Measurements from ENCODE around the gene ROPN1B. TPM values are rescaled to one million over a fixed set of nuclear protein-coding genes. Genes with fewer than 3 reads are reported as not detected.

ROPN1B gene
- polyA plus RNA-seq, 6 donors from 2014 or later: 0.19 TPM; not detected in 5

DNA sequence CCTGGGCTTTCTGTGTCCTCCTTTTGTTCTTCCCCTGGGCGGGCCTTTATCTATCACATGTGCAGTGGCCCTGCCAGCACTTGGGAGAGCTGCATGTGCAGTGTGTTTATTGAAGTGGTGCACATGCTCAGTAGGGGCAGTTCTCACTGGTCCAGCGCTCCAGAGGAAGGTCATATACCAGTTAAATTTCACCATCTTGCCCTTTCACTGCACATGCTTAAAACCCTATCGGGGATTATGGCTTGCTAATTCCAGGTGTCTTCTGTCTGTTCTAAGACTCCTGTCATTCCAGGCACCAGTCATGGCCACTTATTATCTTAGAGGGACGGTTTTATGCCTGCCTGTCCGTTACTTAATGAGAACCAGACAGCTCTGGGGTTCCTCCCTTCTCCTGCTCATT, 52.2 kb downstream of the ROPN1B start:
- DNase-seq (no peak), ATAC-seq (ENCODE audit: low read depth in 2 of 2) (no peak)
- H3K27me3 Mint-ChIP-seq: no peaks in the 10 kb centered on the region
- H3K4me3 Mint-ChIP-seq: no peak overlapping the region
- H3K4me1 Mint-ChIP-seq: peaks cover 4 to 6% (median 5%) of the 10 kb centered on the region in 3 donors
- peaks cover 0 to 1% (median 0%) of the 10 kb centered on the region in 7 donors for H3K9me3 Mint-ChIP-seq
- H3K36me3 Mint-ChIP-seq: peaks cover 0 to 22% of the 10 kb centered on the region in 2 donors
- peak overlapping the region in 1 of 6 donors; percentile 22 for H3K27ac Mint-ChIP-seq

GRCh38 chr3:126021702-126022101, 52.7 kb downstream of the ROPN1B start:
- Mint-ChIP-seq H3K4me3 (no peak overlapping the region), H3K27ac (no peak overlapping the region), H3K27me3 (no peaks in the 10 kb centered on the region), H3K9me3 (peaks cover 0 to 4% (median 0%) of the 10 kb centered on the region in 7 donors), H3K36me3 (peaks cover 3 to 22% of the 10 kb centered on the region in 2 donors), H3K4me1 (peaks cover 8 to 11% (median 10%) of the 10 kb centered on the region in 3 donors)
- no peak for ATAC-seq (ENCODE audit: low read depth in 2 of 2)
- no peak for DNase-seq

DNA sequence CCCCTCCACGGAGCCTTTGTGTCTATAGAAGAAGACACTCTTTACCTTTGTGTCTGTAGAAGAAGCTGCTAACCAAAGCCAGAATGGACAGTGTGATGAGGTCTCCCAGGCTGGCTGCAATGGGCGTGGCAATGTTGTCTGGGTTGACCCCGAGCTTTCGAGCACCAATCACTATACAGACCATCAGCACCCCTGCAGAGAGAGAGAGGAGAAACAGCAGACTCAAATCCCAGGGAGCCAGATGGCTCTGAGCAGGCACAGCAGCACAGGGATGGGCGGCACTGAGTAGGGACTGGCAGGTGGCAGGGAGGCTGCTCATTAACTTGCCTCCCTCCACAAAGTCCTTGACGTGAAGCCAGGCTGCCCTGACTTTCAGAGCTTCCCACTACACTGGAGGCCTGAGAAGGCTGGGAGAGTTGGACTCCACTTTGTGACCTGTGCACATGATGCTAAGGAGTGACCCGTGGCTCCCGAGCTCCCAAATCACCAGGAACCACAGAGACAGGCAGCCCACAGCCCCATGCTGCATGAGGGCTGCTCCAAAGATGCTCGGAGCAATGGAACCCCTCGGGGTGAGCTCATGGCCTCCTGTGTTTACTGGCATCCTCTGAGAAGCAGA, 53.9 kb downstream of the ROPN1B start:
- no peak for DNase-seq
- ATAC-seq (ENCODE audit: low read depth in 2 of 2): no peak
- Mint-ChIP-seq H3K4me3 (no peak overlapping the region), H3K4me1 (peaks cover 13 to 15% (median 13%) of the 10 kb centered on the region in 3 donors), H3K9me3 (peaks cover 2 to 10% (median 8%) of the 10 kb centered on the region in 7 donors), H3K36me3 (peaks cover 15 to 29% of the 10 kb centered on the region in 2 donors), H3K27ac (no peak overlapping the region), H3K27me3 (no peaks in the 10 kb centered on the region)

DNA sequence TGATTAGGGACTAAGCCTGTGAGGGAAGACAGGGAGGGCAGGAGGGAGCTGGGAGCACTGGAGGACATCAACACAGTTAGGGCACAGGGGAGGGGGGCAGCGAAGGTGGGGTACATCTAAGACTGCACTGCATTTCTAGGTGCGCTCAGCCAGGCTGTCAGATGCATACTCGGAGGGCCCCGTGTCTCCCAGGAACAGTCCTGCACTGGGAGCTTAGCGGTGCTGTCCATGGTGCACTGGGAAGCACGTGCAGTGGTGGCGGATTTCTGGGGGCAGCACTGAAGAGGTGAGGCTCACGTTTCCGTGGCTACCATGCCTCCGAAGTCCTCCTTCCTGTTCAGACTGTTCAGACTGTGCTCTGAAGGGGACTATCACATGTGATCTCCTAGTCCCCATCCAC, 54.4 kb downstream of the ROPN1B start:
- Mint-ChIP-seq H3K4me3 (no peak overlapping the region), H3K27me3 (no peaks in the 10 kb centered on the region), H3K9me3 (peaks cover 3 to 15% (median 9%) of the 10 kb centered on the region in 7 donors), H3K4me1 (peaks cover 13 to 15% (median 13%) of the 10 kb centered on the region in 3 donors), H3K36me3 (peaks cover 18 to 31% of the 10 kb centered on the region in 2 donors), H3K27ac (no peak overlapping the region)
- DNase-seq: no peak
- no peak for ATAC-seq (ENCODE audit: low read depth in 2 of 2)

DNA sequence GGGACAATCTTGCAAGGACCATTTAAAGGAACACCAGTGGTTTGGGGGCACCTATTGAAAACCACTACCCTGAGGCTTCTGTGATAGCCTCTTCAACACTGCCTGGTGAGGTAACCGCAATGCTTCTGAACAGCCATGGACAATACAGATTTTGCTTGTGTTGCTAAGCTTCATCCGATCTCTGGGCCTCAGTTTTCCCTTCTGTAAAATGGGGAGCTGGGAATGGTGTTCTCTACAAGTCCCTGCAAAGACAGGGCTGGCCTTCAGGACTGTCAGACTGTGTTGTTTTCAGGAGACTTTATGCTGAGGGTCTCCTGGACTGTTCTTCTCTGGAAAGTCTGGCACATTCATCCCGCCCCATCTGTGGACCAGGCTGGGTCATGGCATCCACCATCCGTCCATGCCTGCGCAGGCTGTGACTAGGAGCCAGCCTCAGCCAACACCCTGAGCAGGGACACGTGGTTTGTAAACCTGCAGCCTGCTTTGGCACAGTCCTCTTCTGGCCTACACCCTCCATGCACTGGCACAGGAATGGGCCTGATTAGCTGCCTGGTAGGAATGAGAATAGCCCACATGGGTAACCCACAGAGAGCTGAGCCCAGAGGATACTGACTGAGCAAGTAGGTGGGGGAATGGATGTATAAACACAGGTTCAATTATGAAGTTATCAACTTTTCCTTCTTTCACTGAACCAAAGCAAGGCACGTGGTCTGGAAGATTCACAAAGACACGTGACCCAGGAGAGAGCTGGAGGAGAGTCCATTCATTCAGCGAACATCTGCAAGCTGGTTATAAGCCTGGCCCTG, 55.3 kb downstream of the ROPN1B start:
- Mint-ChIP-seq H3K9me3 (peaks cover 4 to 24% (median 13%) of the 10 kb centered on the region in 7 donors), H3K27me3 (no peaks in the 10 kb centered on the region), H3K36me3 (peaks cover 24 to 39% of the 10 kb centered on the region in 2 donors), H3K27ac (no peak overlapping the region), H3K4me3 (peak overlapping the region in 1 of 8 donors; percentile 3), H3K4me1 (peaks cover 13 to 15% (median 13%) of the 10 kb centered on the region in 3 donors)
- no peak for ATAC-seq (ENCODE audit: low read depth in 2 of 2)
- no peak for DNase-seq

DNA sequence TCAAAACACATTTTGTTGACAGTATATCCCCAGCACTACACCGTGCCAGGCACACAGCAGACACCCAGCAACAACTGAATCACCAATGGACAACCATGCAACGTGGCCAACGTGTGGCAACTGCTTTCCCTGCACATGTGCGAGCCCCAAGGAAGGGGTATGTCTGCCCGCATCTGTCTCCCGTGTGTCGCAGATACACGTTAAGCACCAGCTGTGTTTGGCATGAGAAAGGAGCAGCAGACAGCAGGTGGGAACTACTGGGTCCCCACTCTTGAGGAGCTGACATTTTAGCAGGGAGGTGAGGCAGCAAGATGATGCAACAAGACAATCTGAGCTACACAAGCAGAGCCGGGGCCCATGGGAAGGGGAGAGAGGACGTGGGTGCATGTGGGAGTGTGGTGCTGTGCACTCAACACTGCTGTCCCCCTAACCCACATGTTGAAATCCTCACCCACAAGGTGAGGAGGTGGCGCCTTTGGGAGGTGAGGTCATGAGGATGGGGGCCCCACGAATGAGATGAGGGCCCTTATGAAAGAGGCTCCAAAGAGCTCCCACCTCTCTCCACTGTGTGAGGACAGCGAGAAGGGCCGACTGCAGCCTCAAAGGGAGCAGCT, 56.2 kb downstream of the ROPN1B start:
- H3K9me3 Mint-ChIP-seq: peaks cover 7 to 28% (median 17%) of the 10 kb centered on the region in 7 donors
- peaks cover 13 to 15% (median 13%) of the 10 kb centered on the region in 3 donors for H3K4me1 Mint-ChIP-seq
- no peak for ATAC-seq (ENCODE audit: low read depth in 2 of 2)
- no peak overlapping the region for H3K4me3 Mint-ChIP-seq
- peak overlapping the region in 1 of 6 donors; percentile 42 for H3K27ac Mint-ChIP-seq
- no peaks in the 10 kb centered on the region for H3K27me3 Mint-ChIP-seq
- DNase-seq: no peak
- peaks cover 28 to 43% of the 10 kb centered on the region in 2 donors for H3K36me3 Mint-ChIP-seq

DNA sequence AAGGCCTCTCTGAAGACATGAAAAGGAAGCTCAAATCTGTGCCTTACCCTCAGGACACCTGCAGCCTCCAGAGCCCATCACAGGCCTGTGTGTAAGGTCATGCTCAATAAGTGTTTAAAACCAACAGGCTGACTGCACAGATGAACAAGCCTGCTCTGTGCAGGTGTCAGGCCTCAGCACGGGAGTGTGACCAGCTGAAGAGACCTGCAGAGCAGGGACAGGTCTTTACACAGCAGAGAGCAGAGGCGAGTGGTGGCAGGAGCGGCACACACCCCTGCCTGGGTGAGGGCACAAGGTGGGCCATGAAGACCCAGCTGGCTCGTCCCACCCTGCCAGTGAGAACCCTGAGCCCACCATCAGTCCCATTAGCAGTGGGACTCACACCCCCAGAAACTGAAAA, 56.9 kb downstream of the ROPN1B start:
- Mint-ChIP-seq H3K9me3 (peaks cover 7 to 28% (median 17%) of the 10 kb centered on the region in 7 donors), H3K36me3 (peaks cover 28 to 39% of the 10 kb centered on the region in 2 donors), H3K4me1 (peaks cover 13 to 15% (median 13%) of the 10 kb centered on the region in 3 donors), H3K27ac (peak overlapping the region in 4 of 6 donors; percentile 24 to 96 (median 42)), H3K4me3 (peak overlapping the region in 2 of 8 donors; percentile 23 to 44), H3K27me3 (no peaks in the 10 kb centered on the region)
- no peak for DNase-seq
- peak; percentile 48 to 59 for ATAC-seq (ENCODE audit: low read depth in 2 of 2)

GRCh38 chr3:126026277-126026751, 57.3 kb downstream of the ROPN1B start:
- DNase-seq (no peak), ATAC-seq (ENCODE audit: low read depth in 2 of 2) (peak; percentile 52 to 69)
- Mint-ChIP-seq H3K27ac (peak overlapping the region in 3 of 6 donors; percentile 37 to 96 (median 90)), H3K36me3 (peaks cover 28 to 37% of the 10 kb centered on the region in 2 donors), H3K9me3 (peaks cover 7 to 28% (median 17%) of the 10 kb centered on the region in 7 donors), H3K4me1 (peaks cover 13 to 15% (median 13%) of the 10 kb centered on the region in 3 donors), H3K4me3 (peak overlapping the region in 3 of 8 donors; percentile 5 to 49 (median 37)), H3K27me3 (no peaks in the 10 kb centered on the region)

- no peak for ATAC-seq (ENCODE audit: low read depth in 2 of 2)
- Mint-ChIP-seq H3K36me3 (peaks cover 32 to 37% of the 10 kb centered on the region in 2 donors), H3K27ac (peak overlapping the region in 3 of 6 donors; percentile 11 to 96 (median 37)), H3K27me3 (no peaks in the 10 kb centered on the region), H3K9me3 (peaks cover 7 to 28% (median 17%) of the 10 kb centered on the region in 7 donors), H3K4me3 (peak overlapping the region in 3 of 8 donors; percentile 37 to 67 (median 49)), H3K4me1 (peaks cover 13 to 16% (median 13%) of the 10 kb centered on the region in 3 donors)
- no peak for DNase-seq
Observed at GRCh38 chr3:126026761-126027160, 57.8 kb downstream of the ROPN1B start.

DNA sequence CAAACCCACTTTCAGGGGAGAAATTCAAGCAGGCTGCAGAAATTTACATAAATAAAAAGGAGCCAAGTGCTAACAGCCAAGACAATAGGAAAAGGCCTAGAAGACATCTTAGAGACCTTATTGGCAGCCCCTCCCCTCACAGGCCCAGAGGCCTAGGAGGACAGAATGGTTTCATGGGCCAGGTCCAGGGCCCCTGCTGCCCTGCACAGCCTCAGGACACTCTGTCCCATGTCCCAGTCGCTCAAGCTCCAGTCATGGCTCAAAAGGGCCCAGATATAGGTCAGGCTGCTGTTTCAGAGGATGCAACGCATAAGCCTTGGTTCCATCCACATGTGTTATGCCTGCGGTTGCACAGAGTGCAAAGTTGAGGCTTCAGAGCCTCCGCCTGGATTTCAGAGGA, 59.1 kb downstream of the ROPN1B start:
- no peaks in the 10 kb centered on the region for H3K27me3 Mint-ChIP-seq
- no peak for DNase-seq
- H3K36me3 Mint-ChIP-seq: peaks cover 31 to 45% of the 10 kb centered on the region in 2 donors
- H3K4me3 Mint-ChIP-seq: no peak overlapping the region
- no peak for ATAC-seq (ENCODE audit: low read depth in 2 of 2)
- peaks cover 13 to 20% (median 13%) of the 10 kb centered on the region in 3 donors for H3K4me1 Mint-ChIP-seq
- H3K27ac Mint-ChIP-seq: no peak overlapping the region
- H3K9me3 Mint-ChIP-seq: peaks cover 7 to 28% (median 17%) of the 10 kb centered on the region in 7 donors

DNA sequence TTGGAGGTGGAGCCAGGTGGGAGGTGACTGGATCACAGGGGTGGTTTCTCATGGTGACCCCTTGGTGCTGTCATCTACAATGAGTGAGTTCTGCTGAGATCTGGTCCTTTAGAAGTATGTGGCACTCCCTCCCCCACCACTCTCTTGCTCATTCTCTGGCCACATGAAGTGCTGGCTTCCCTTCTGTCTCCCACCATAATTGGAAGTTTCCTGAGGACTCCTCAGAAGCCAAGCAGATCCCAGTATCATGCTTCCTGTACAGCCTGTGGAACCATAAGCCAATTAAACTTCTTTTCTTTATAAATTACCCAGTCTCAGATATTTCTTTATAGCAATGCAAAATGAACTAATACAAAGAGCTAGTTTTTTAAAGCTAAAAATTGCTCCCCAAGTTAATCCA, 60.3 kb downstream of the ROPN1B start:
- Mint-ChIP-seq H3K4me1 (peaks cover 13 to 20% (median 13%) of the 10 kb centered on the region in 3 donors), H3K9me3 (peaks cover 7 to 28% (median 17%) of the 10 kb centered on the region in 7 donors), H3K4me3 (no peak overlapping the region), H3K27me3 (no peaks in the 10 kb centered on the region), H3K36me3 (peaks cover 40 to 49% of the 10 kb centered on the region in 2 donors), H3K27ac (no peak overlapping the region)
- DNase-seq: no peak
- ATAC-seq (ENCODE audit: low read depth in 2 of 2): no peak

GRCh38 chr3:126030455-126030854, 61.5 kb downstream of the ROPN1B start:
- Mint-ChIP-seq H3K4me3 (no peak overlapping the region), H3K36me3 (peaks cover 52 to 59% of the 10 kb centered on the region in 2 donors), H3K27me3 (no peaks in the 10 kb centered on the region), H3K9me3 (peaks cover 7 to 28% (median 17%) of the 10 kb centered on the region in 7 donors), H3K4me1 (peaks cover 16 to 20% (median 18%) of the 10 kb centered on the region in 3 donors), H3K27ac (peak overlapping the region in 1 of 6 donors; percentile 16)
- ATAC-seq (ENCODE audit: low read depth in 2 of 2): no peak
- DNase-seq: no peak

DNA sequence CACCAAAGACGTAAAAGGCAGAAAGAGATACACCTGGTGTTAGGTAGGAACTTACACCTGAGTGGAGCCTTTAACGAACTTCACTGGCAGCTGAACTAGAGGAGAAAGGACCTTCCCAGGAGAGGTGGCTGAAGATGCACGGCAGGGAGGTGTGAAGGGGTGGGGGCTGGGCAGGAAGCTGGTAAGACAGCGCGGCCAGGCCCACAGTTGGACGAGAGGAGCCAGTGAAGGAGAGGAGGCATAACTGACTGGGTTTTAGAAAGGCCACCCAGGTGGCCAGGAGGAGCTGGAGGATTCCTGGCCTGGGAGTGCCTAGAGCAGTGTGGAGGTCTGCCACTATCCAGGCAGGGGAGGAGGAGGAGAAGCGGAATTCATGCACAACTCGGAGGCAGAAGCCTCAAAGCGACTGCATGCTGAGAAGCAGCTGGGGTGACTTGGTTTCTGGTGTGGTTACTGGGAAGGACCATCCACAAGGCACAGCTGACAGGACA, 63.0 kb downstream of the ROPN1B start:
- H3K4me3 Mint-ChIP-seq: no peak overlapping the region
- H3K27me3 Mint-ChIP-seq: no peaks in the 10 kb centered on the region
- DNase-seq (no peak), ATAC-seq (ENCODE audit: low read depth in 2 of 2) (no peak)
- H3K9me3 Mint-ChIP-seq: peaks cover 7 to 25% (median 14%) of the 10 kb centered on the region in 7 donors
- H3K27ac Mint-ChIP-seq: peak overlapping the region in 1 of 6 donors; percentile 76
- H3K4me1 Mint-ChIP-seq: peaks cover 3 to 9% (median 5%) of the 10 kb centered on the region in 3 donors
- peaks cover 56 to 64% of the 10 kb centered on the region in 2 donors for H3K36me3 Mint-ChIP-seq
